ENCODE measurements around the gene GALNT6. TPM values are rescaled to one million over a fixed set of nuclear protein-coding genes. Genes with fewer than 3 reads are reported as not detected.

Gene GALNT6
- 31.4 and 48.0 TPM in 2 replicates for total RNA-seq (2014; rRNA removed; shearing (Covaris generic))

GRCh38 chr12:51391283-51392123, at the start of gene GALNT6:
TSS of gene GALNT6 (minus strand) at chr12:51391406. CDS start at chr12:51379781, 11,625 bp downstream.
- DNase-seq (ENCODE audit: low read depth): peak; percentile 44

GRCh38 chr12:51439330-51439729, 48.1 kb upstream of the GALNT6 start:
- no peak for DNase-seq (ENCODE audit: low read depth)

GRCh38 chr12:51437431-51437830, 46.2 kb upstream of the GALNT6 start:
- DNase-seq (ENCODE audit: low read depth): no peak

GRCh38 chr12:51434305-51434704, 43.1 kb upstream of the GALNT6 start:
- peak; percentile 36 for DNase-seq (ENCODE audit: low read depth)

GRCh38 chr12:51432921-51433320, 41.7 kb upstream of the GALNT6 start:
- DNase-seq (ENCODE audit: low read depth): no peak

GRCh38 chr12:51430196-51430895, 39.1 kb upstream of the GALNT6 start:
- DNase-seq (ENCODE audit: low read depth): no peak

- no peak for DNase-seq (ENCODE audit: low read depth)
These were observed 38.5 kb upstream of the GALNT6 start for GRCh38 chr12:51429700-51430099.

- no peak for DNase-seq (ENCODE audit: low read depth)
These were observed 37.0 kb upstream of the GALNT6 start for GRCh38 chr12:51428256-51428655.

GRCh38 chr12:51424662-51425539, 33.7 kb upstream of the GALNT6 start, which contains the start of gene SLC4A8:
TSS of gene SLC4A8 (plus strand) at chr12:51424831. CDS start at chr12:51424988, 157 bp downstream.
- DNase-seq (ENCODE audit: low read depth): peak; percentile 85

GRCh38 chr12:51424094-51424661, 33.0 kb upstream of the GALNT6 start:
- DNase-seq (ENCODE audit: low read depth): no peak

GRCh38 chr12:51421266-51421884, 30.2 kb upstream of the GALNT6 start:
- peak; percentile 72 for DNase-seq (ENCODE audit: low read depth)

- no peak for DNase-seq (ENCODE audit: low read depth)
These were observed 28.4 kb upstream of the GALNT6 start for GRCh38 chr12:51419425-51420193.

- DNase-seq (ENCODE audit: low read depth): no peak
These were observed 26.6 kb upstream of the GALNT6 start for GRCh38 chr12:51417826-51418225.

GRCh38 chr12:51415931-51416330, 24.7 kb upstream of the GALNT6 start:
- DNase-seq (ENCODE audit: low read depth): peak; percentile 39

GRCh38 chr12:51413791-51414190, 22.6 kb upstream of the GALNT6 start:
- no peak for DNase-seq (ENCODE audit: low read depth)

- no peak for DNase-seq (ENCODE audit: low read depth)
These were observed 21.9 kb upstream of the GALNT6 start for GRCh38 chr12:51413149-51413548.

GRCh38 chr12:51409846-51410245, 18.6 kb upstream of the GALNT6 start:
- DNase-seq (ENCODE audit: low read depth): no peak

- DNase-seq (ENCODE audit: low read depth): no peak
These were observed 16.4 kb upstream of the GALNT6 start for GRCh38 chr12:51407604-51408003.

- DNase-seq (ENCODE audit: low read depth): no peak
These were observed 15.7 kb upstream of the GALNT6 start for GRCh38 chr12:51406859-51407258.

GRCh38 chr12:51406290-51406689, 15.1 kb upstream of the GALNT6 start:
- DNase-seq (ENCODE audit: low read depth): no peak

Measured in M059J (cell line).